Lower leg skin (tissue), 3 donors: ENCODE measurements around the gene PAX5.

Source experiments
- CTCF ChIP-seq, 3 donors: fragments of 450-650 bp; IDR thresholded peaks; one replicate each; pipeline ENCODE4 v1.5.1; 2016; ENCODE audit warnings: antibody characterized with exemption in 3 of 3, mild to moderate bottlenecking in 3 of 3, moderate library complexity in 2 of 3
- POLR2A ChIP-seq, 2 donors: fragments of 450-650 bp; IDR thresholded peaks; one replicate each; pipeline ENCODE4 v1.6.1; 2016 to 2017; ENCODE audit warnings: antibody characterized with exemption in 2 of 2, mild to moderate bottlenecking in 1 of 2, moderate library complexity in 1 of 2

GRCh38 chr9:36966371-36967097 lies 67.5 kb downstream of the PAX5 start:
- TF ChIP-seq CTCF (IDR thresholded peaks at IDR 0.05) (no peak), POLR2A (IDR thresholded peaks at IDR 0.05) (no peak)
